ENCODE measurements around the gene BRD4.

BRD4 gene

GRCh38 chr19:15194938-15195337, 137.4 kb downstream of the BRD4 start:
- no peak for DNase-seq (ENCODE audit: low read depth)

- DNase-seq (ENCODE audit: low read depth) = no peak
Measured at GRCh38 chr19:15191982-15192381, 140.4 kb downstream of the BRD4 start.

GRCh38 chr19:15191514-15191913, 140.8 kb downstream of the BRD4 start:
- DNase-seq (ENCODE audit: low read depth) = no peak

- DNase-seq (ENCODE audit: low read depth) = no peak
Measured at GRCh38 chr19:15188851-15189250, 143.5 kb downstream of the BRD4 start.

GRCh38 chr19:15187026-15188007, 145.0 kb downstream of the BRD4 start:
- DNase-seq (ENCODE audit: low read depth) = no peak

Measured in CMK (cell line).